Astrocyte (in vitro differentiated cells and primary cell): ENCODE measurements around the gene PTPN3. TPM values are rescaled to one million over a fixed set of nuclear protein-coding genes. Genes with fewer than 3 reads are reported as not detected.

Experiments
- DNase-seq: peaks from one replicate; pipeline ENCODE4 v3.0.0-alpha.2; 2010; ENCODE audit warnings: low read depth
- FAIRE-seq: peaks from 2 replicates; lab custom pipeline; 2011; peaks lifted over from hg19 to GRCh38; lab: Jason Lieb, UNC
- H2AFZ ChIP-seq: 2 replicates; pipeline ENCODE4 v1.6.0; 2012; ENCODE audit warnings: low read depth, low read length, inconsistent platforms
- H3K27ac ChIP-seq: 2 replicates; pipeline ENCODE4 v1.5.1; 2011; ENCODE audit warnings: low read depth, low read length, inconsistent platforms
- H3K27me3 ChIP-seq: 2 replicates; pipeline ENCODE4 v1.6.0; 2011; ENCODE audit warnings: low read length, inconsistent platforms; ENCODE audit not compliant: insufficient read depth
- H3K36me3 ChIP-seq: 2 replicates; pipeline ENCODE4 v1.5.1; 2011; ENCODE audit warnings: low read length, inconsistent platforms; ENCODE audit not compliant: insufficient read depth
- H3K4me1 ChIP-seq: 2 replicates; pipeline ENCODE4 v1.5.1; 2011; ENCODE audit warnings: low read length, inconsistent platforms; ENCODE audit not compliant: insufficient read depth
- H3K4me2 ChIP-seq: 2 replicates; pipeline ENCODE4 v1.6.0; 2012; ENCODE audit warnings: low read length, inconsistent platforms
- H3K4me3 ChIP-seq: 2 replicates; pipeline ENCODE4 v1.5.1; 2011; ENCODE audit warnings: low read depth, mild to moderate bottlenecking, low read length, inconsistent platforms; ENCODE audit not compliant: insufficient read depth
- H3K79me2 ChIP-seq: 2 replicates; pipeline ENCODE4 v1.6.0; 2012; ENCODE audit warnings: mild to moderate bottlenecking, low read length, inconsistent platforms; ENCODE audit not compliant: insufficient read depth
- H3K9ac ChIP-seq: 2 replicates; pipeline ENCODE4 v1.6.0; 2012; ENCODE audit warnings: mild to moderate bottlenecking, low read length, inconsistent platforms
- H3K9me3 ChIP-seq: 2 replicates; pipeline ENCODE4 v1.5.1; 2012; ENCODE audit warnings: low read depth, mild to moderate bottlenecking, low read length, inconsistent platforms; ENCODE audit not compliant: insufficient read depth
- H4K20me1 ChIP-seq: 2 replicates; pipeline ENCODE4 v1.6.0; 2012; ENCODE audit warnings: low read length, inconsistent platforms; ENCODE audit not compliant: insufficient read depth
- H3K27ac Mint-ChIP-seq: one replicate; pipeline ENCODE4 v1.8.0; 2021; ENCODE audit warnings: mild to moderate bottlenecking, mixed read lengths; ENCODE audit not compliant: unreplicated experiment
- H3K27me3 Mint-ChIP-seq: one replicate; pipeline ENCODE4 v1.8.0; 2021; ENCODE audit warnings: low read depth, mixed read lengths; ENCODE audit not compliant: unreplicated experiment
- H3K36me3 Mint-ChIP-seq: one replicate; pipeline ENCODE4 v1.8.0; 2021; ENCODE audit warnings: low read depth, mixed read lengths; ENCODE audit not compliant: unreplicated experiment
- H3K4me1 Mint-ChIP-seq: one replicate; pipeline ENCODE4 v1.8.0; 2021; ENCODE audit warnings: low read depth, mixed read lengths; ENCODE audit not compliant: unreplicated experiment
- H3K4me3 Mint-ChIP-seq: one replicate; pipeline ENCODE4 v1.8.0; 2021; ENCODE audit warnings: mild to moderate bottlenecking, moderate library complexity, mixed read lengths; ENCODE audit not compliant: unreplicated experiment
- H3K9me3 Mint-ChIP-seq: one replicate; pipeline ENCODE4 v1.8.0; 2021; ENCODE audit warnings: mild to moderate bottlenecking, mixed read lengths; ENCODE audit not compliant: unreplicated experiment
- CTCF ChIP-seq: IDR thresholded peaks from 2 replicates; pipeline ENCODE4 v1.5.1; 2011; ENCODE audit warnings: low read depth, mild to moderate bottlenecking, inconsistent platforms, low read length, moderate library complexity; ENCODE audit not compliant: insufficient read depth
- EZH2 ChIP-seq: IDR thresholded peaks from 2 replicates; pipeline ENCODE4 v1.6.1; 2012; ENCODE audit warnings: mild to moderate bottlenecking, low read length, inconsistent platforms; ENCODE audit not compliant: insufficient read depth
- total RNA-seq: library from RNA; stranded (reverse); gene quantifications from 2 replicates; pipeline ENCODE4 v1.2.1, GENCODE V29; 2021

The PTPN3 gene
- total RNA-seq, 1 donor from 2014 or later, result 1.1 TPM

- Histone ChIP-seq H3K4me1 (no peaks in the 10 kb centered on the region), H4K20me1 (no peaks in the 10 kb centered on the region), H3K9ac (no peak overlapping the region), H3K4me3 (no peak overlapping the region), H2AFZ (no peak overlapping the region), H3K4me2 (no peak overlapping the region), H3K27me3 (no peaks in the 10 kb centered on the region), H3K9me3 (no peaks in the 10 kb centered on the region), H3K27ac (no peak overlapping the region), H3K79me2 (no peaks in the 10 kb centered on the region), H3K36me3 (no peaks in the 10 kb centered on the region)
- Mint-ChIP-seq H3K36me3 (peaks cover 10% of the 10 kb centered on the region), H3K4me3 (no peak overlapping the region), H3K27ac (no peak overlapping the region), H3K4me1 (no peaks in the 10 kb centered on the region), H3K27me3 (peaks cover 29% of the 10 kb centered on the region), H3K9me3 (peaks cover 3% of the 10 kb centered on the region)
- DNase-seq (no peak), FAIRE-seq (no peak)
- TF ChIP-seq EZH2, result no peak
- TF ChIP-seq CTCF, result no peak
Measured at GRCh38 chr9:109387856-109388255, 110.3 kb downstream of the PTPN3 start.

- no peak overlapping the region for H3K4me3 ChIP-seq
- TF ChIP-seq CTCF (no peak), EZH2 (no peak)
- H3K4me2 ChIP-seq, result no peak overlapping the region
- H3K79me2 ChIP-seq, result no peaks in the 10 kb centered on the region
- no peaks in the 10 kb centered on the region for H3K4me1 ChIP-seq
- H3K4me1 Mint-ChIP-seq, result peaks cover 2% of the 10 kb centered on the region
- FAIRE-seq (no peak), DNase-seq (no peak)
- peaks cover 29% of the 10 kb centered on the region for H3K27me3 Mint-ChIP-seq
- H3K36me3 ChIP-seq, result no peaks in the 10 kb centered on the region
- H2AFZ ChIP-seq, result no peak overlapping the region
- H3K9me3 Mint-ChIP-seq, result peaks cover 3% of the 10 kb centered on the region
- no peak overlapping the region for H3K27ac Mint-ChIP-seq
- H3K27ac ChIP-seq, result no peak overlapping the region
- H3K27me3 ChIP-seq, result no peaks in the 10 kb centered on the region
- H3K9ac ChIP-seq, result no peak overlapping the region
- no peaks in the 10 kb centered on the region for H3K9me3 ChIP-seq
- no peaks in the 10 kb centered on the region for H4K20me1 ChIP-seq
- no peak overlapping the region for H3K4me3 Mint-ChIP-seq
- H3K36me3 Mint-ChIP-seq, result peaks cover 10% of the 10 kb centered on the region
Measured at GRCh38 chr9:109387206-109387605, 110.9 kb downstream of the PTPN3 start.

GRCh38 chr9:109385499-109385898, 112.6 kb downstream of the PTPN3 start:
- Histone ChIP-seq H3K9ac (no peak overlapping the region), H3K4me2 (no peak overlapping the region), H3K79me2 (no peaks in the 10 kb centered on the region), H2AFZ (no peak overlapping the region), H3K9me3 (no peaks in the 10 kb centered on the region), H4K20me1 (no peaks in the 10 kb centered on the region), H3K4me3 (no peak overlapping the region), H3K36me3 (no peaks in the 10 kb centered on the region), H3K27ac (no peak overlapping the region), H3K27me3 (no peaks in the 10 kb centered on the region), H3K4me1 (peaks cover 14% of the 10 kb centered on the region)
- DNase-seq (no peak), FAIRE-seq (no peak)
- H3K4me1 Mint-ChIP-seq, result peaks cover 15% of the 10 kb centered on the region
- H3K36me3 Mint-ChIP-seq, result peaks cover 10% of the 10 kb centered on the region
- peaks cover 3% of the 10 kb centered on the region for H3K9me3 Mint-ChIP-seq
- peaks cover 29% of the 10 kb centered on the region for H3K27me3 Mint-ChIP-seq
- no peak overlapping the region for H3K27ac Mint-ChIP-seq
- no peak overlapping the region for H3K4me3 Mint-ChIP-seq
- TF ChIP-seq CTCF (no peak), EZH2 (no peak)
